K562 (cell line): ENCODE results near the gene SLC44A2. TPM values are rescaled to one million over a fixed set of nuclear protein-coding genes. Genes with fewer than 3 reads are reported as not detected.

Source experiments
- ATF7 ChIP-seq: fragments of 450-650 bp; IDR thresholded peaks from 2 replicates; pipeline ENCODE4 v1.7.1; 2014; ENCODE audit warnings: mild to moderate bottlenecking, moderate library complexity
- GABPB2 ChIP-seq: fragments of 250-450 bp; sonication (Bioruptor Pico); conservative IDR thresholded peaks from 2 replicates; pipeline ENCODE4 v1.5.1; 2021; ENCODE audit warnings: mild to moderate bottlenecking
- GATA2 ChIP-seq: sonication (generic); formaldehyde crosslinking; IDR thresholded peaks from 2 replicates; pipeline ENCODE4 v1.4.0; 2020; ENCODE audit warnings: mild to moderate bottlenecking, missing genetic modification reagents
- GTF2E2 ChIP-seq: fragments of 200-800 bp; sonication (Bioruptor generic); IDR thresholded peaks from 2 replicates; pipeline ENCODE4 v1.6.1; 2016; ENCODE audit warnings: missing genetic modification characterization, missing compliant biosample characterization
- HDAC8 ChIP-seq: fragments of 450-650 bp; IDR thresholded peaks from 2 replicates; pipeline ENCODE4 v1.6.1; 2016; ENCODE audit warnings: mild to moderate bottlenecking, missing genetic modification characterization, moderate library complexity, missing compliant biosample characterization
- HDGF ChIP-seq: fragments of 450-650 bp; IDR thresholded peaks from 2 replicates; pipeline ENCODE4 v1.6.1; 2016
- HNRNPL ChIP-seq: fragments of 200-400 bp; formaldehyde crosslinking; IDR thresholded peaks from 2 replicates; pipeline ENCODE4 v1.6.1; 2017; ENCODE audit warnings: low read depth, mild to moderate bottlenecking, low read length
- LEF1 ChIP-seq: fragments of 450-650 bp; IDR thresholded peaks from 2 replicates; pipeline ENCODE4 v1.6.1; 2016; ENCODE audit warnings: mild to moderate bottlenecking
- NR2C2 ChIP-seq, 2 experiments: fragments of 200-800 bp in 1 of 2; sonication (Bioruptor generic) in 1 of 2; sonication (generic) in 1 of 2; formaldehyde crosslinking in 1 of 2; IDR thresholded peaks; 2 replicates each; pipeline versions ENCODE4 v1.6.1 to v1.8.0; 2016 to 2022; ENCODE audit warnings: mild to moderate bottlenecking in 1 of 2, missing compliant biosample characterization in 1 of 2, missing genetic modification characterization in 1 of 2, missing genetic modification reagents in 1 of 2
- RFX5 ChIP-seq: IDR thresholded peaks from 2 replicates; pipeline ENCODE4 v1.6.1; 2011; ENCODE audit warnings: low read depth, mild to moderate bottlenecking, improper control_type of control experiment, low read length
- YY1 ChIP-seq, 3 experiments: IDR thresholded peaks; 2 replicates each; pipeline ENCODE4 v1.6.1; 2011; ENCODE audit warnings: low read length in 2 of 3, mild to moderate bottlenecking in 2 of 3, moderate library complexity in 2 of 3, borderline replicate concordance in 1 of 3, control low read depth in 1 of 3, low read depth in 1 of 3; ENCODE audit not compliant: insufficient read depth in 3 of 3, insufficient replicate concordance in 2 of 3, control insufficient read depth in 1 of 3, insufficient read length in 1 of 3; ENCODE audit errors: extremely low read depth in 1 of 3
- ZKSCAN3 ChIP-seq: fragments of 250-450 bp; sonication (Bioruptor Pico); IDR thresholded peaks from 2 replicates; pipeline ENCODE4 v1.4.0; 2020
- ZNF134 ChIP-seq: fragments of 250-450 bp; sonication (Bioruptor Pico); conservative IDR thresholded peaks from 2 replicates; pipeline ENCODE4 v1.4.0; 2020
- ZNF316 ChIP-seq: fragments of 450-650 bp; IDR thresholded peaks from 2 replicates; pipeline ENCODE4 v1.6.1; 2016
- ZNF77 ChIP-seq: fragments of 250-450 bp; sonication (Bioruptor Pico); IDR thresholded peaks from 2 replicates; pipeline ENCODE4 v1.5.0; 2020
- polyA plus RNA-seq, 8 experiments: library from polyadenylated mRNA; depleted of rRNA in 4 of 8; stranded (reverse) in 5 of 8; unstranded in 3 of 8; fragments of >200 nt; fragmentation: Nextera tagmentation in 2 of 8; fragmentation: Illumina TruSeq in 1 of 8; extraction: Ambion mirVana in 2 of 8; extraction: Trizol in 1 of 8; gene quantifications; 2 replicates each; pipeline versions ENCODE4 v1.2.1 to v1.2.3, GENCODE V29; 2011 to 2014; ENCODE audit warnings: inconsistent platforms in 1 of 8, missing spikeins in 1 of 8
- total RNA-seq, 7 experiments: library from RNA; depleted of rRNA in 6 of 7; stranded (reverse); fragments of >200 nt in 6 of 7; fragmentation: Illumina TruSeq in 2 of 7; extraction: Trizol in 2 of 7; gene quantifications; 2 replicates each; pipeline versions ENCODE4 v1.2.1 to v1.2.3, GENCODE V29; 2011 to 2021; ENCODE audit warnings: low replicate concordance in 1 of 7
- TF ChIP-seq, protein P1 (sequence below), 2 experiments: fragments of 200-800 bp in 1 of 2; sonication (Bioruptor generic) in 1 of 2; sonication (generic) in 1 of 2; formaldehyde crosslinking in 1 of 2; IDR thresholded peaks in 1 of 2; conservative IDR thresholded peaks in 1 of 2; 2 replicates each; pipeline versions ENCODE4 v1.5.0 to v1.6.1; 2016 to 2020; ENCODE audit warnings: missing compliant biosample characterization in 1 of 2, missing genetic modification characterization in 1 of 2, missing genetic modification reagents in 1 of 2
- TF ChIP-seq, protein P2 (sequence below): fragments of 250-450 bp; sonication (Bioruptor Pico); IDR thresholded peaks from 2 replicates; pipeline ENCODE4 v1.5.1; 2021; ENCODE audit warnings: mild to moderate bottlenecking
- TF ChIP-seq, protein P3 (sequence below): fragments of 250-450 bp; sonication (Bioruptor Pico); IDR thresholded peaks from 2 replicates; pipeline ENCODE4 v1.4.0; 2020; ENCODE audit warnings: mild to moderate bottlenecking, moderate library complexity
- TF ChIP-seq, protein P4 (sequence below): fragments of 450-650 bp; formaldehyde crosslinking; IDR thresholded peaks from 2 replicates; pipeline ENCODE4 v1.4.0; 2022; ENCODE audit warnings: missing genetic modification characterization

The SLC44A2 gene
- total and polyA plus RNA-seq, 9 of the 15 experiments (the other 6 are each of a cell fraction or from before 2014, with no cell fraction given): 1.1 to 34.2 (median 8.1) TPM

DNA sequence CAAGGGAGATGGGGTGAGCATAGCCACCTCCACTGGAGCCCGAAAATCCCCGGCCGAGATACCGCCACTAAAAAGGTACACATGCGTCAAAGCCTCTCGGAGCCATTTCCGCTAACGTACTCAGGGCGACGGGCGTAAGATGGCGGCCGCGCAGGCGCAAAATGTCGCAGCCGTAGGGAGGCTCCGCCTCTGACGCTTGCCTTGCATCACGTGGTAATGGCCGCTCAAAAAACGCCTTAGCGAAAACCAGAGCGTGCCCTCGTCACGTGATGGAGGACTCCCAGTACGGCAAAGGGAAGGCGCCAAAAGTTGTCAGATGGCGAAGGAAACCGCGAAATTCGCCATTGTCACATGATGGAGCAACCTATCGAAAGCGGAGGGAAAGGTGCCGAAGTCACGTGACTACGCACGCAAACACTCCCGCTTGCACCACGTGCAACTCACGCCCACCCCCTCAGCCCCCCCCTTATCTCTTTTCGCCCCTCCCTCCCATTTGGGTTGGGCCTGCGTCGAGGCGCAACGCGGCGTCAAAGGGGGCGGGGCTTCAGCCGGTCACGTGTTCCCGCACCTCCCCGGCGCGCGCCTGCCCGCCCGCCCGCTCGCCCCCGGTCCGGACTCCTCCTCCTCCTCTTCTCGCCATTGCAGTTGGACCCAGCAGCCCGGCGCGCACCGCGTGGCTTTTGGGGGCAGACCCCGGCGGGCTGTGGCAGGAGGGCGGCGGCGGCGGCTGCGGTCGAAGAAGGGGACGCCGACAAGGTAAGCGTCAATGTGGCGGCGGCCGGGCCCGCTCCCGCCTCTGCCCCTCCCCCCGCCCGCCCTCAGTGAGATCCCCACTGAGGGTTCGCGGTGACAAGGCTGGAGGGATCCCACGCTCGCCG, 28.6 kb downstream of the SLC44A2 start, which contains the start of gene ILF3 (continued):
- TF ChIP-seq ZNF316 (no peak), RFX5 (no peak), GTF2E2 (tag) (0 out of 2 replicates have a peak, but pooled peaks have one; percentile 67), HDGF (no peak), ZKSCAN3 (CRISPR knock-in tag) (no peak), ZNF77 (no peak), ATF7 (peak; percentile 93), GATA2 (CRISPR knock-in tag) (peak; percentile 22; the same call in 1 of the 2 replicates), ZNF134 (0 out of 2 replicates have a peak, but pooled peaks have one; percentile 46), YY1 (IDR thresholded peaks at IDR 0.05; ENCODE audit: borderline replicate concordance in 1 of 3, control insufficient read depth in 1 of 3, extremely low read depth in 1 of 3, insufficient read depth in 3 of 3, insufficient read length in 1 of 3, insufficient replicate concordance in 2 of 3, low read depth in 1 of 3, low read length in 2 of 3) (peak; percentile 97 to 99 (median 98)), HNRNPL (no peak), LEF1 (peak; percentile 92), GABPB2 (CRISPR knock-in tag) (no peak), HDAC8 (tag) (0 out of 2 replicates have a peak, but pooled peaks have one; percentile 32), NR2C2 (CRISPR knock-in tag; IDR thresholded peaks at IDR 0.05) (peak; percentile 85; the same call in 1 of the 2 replicates), NR2C2 (tag; IDR thresholded peaks at IDR 0.05) (peak; percentile 91)
- TF ChIP-seq, protein P1, sequence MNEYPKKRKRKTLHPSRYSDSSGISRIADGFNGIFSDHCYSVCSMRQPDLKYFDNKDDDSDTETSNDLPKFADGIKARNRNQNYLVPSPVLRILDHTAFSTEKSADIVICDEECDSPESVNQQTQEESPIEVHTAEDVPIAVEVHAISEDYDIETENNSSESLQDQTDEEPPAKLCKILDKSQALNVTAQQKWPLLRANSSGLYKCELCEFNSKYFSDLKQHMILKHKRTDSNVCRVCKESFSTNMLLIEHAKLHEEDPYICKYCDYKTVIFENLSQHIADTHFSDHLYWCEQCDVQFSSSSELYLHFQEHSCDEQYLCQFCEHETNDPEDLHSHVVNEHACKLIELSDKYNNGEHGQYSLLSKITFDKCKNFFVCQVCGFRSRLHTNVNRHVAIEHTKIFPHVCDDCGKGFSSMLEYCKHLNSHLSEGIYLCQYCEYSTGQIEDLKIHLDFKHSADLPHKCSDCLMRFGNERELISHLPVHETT (CRISPR knock-in tag; conservative IDR thresholded peaks at IDR 0.05 in 1 of 2, IDR thresholded peaks at IDR 0.05 in 1 of 2): peak in 1 of 2 experiments; percentile 92; a peak in 2 of 4 replicates
- TF ChIP-seq, protein P2, sequence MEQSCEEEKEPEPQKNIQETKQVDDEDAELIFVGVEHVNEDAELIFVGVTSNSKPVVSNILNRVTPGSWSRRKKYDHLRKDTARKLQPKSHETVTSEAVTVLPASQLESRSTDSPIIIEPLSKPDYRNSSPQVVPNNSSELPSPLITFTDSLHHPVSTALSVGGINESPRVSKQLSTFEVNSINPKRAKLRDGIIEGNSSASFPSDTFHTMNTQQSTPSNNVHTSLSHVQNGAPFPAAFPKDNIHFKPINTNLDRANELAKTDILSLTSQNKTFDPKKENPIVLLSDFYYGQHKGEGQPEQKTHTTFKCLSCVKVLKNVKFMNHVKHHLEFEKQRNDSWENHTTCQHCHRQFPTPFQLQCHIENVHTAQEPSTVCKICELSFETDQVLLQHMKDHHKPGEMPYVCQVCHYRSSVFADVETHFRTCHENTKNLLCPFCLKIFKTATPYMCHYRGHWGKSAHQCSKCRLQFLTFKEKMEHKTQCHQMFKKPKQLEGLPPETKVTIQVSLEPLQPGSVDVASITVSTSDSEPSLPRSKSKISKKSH (CRISPR knock-in tag): no peak
- TF ChIP-seq, protein P3, sequence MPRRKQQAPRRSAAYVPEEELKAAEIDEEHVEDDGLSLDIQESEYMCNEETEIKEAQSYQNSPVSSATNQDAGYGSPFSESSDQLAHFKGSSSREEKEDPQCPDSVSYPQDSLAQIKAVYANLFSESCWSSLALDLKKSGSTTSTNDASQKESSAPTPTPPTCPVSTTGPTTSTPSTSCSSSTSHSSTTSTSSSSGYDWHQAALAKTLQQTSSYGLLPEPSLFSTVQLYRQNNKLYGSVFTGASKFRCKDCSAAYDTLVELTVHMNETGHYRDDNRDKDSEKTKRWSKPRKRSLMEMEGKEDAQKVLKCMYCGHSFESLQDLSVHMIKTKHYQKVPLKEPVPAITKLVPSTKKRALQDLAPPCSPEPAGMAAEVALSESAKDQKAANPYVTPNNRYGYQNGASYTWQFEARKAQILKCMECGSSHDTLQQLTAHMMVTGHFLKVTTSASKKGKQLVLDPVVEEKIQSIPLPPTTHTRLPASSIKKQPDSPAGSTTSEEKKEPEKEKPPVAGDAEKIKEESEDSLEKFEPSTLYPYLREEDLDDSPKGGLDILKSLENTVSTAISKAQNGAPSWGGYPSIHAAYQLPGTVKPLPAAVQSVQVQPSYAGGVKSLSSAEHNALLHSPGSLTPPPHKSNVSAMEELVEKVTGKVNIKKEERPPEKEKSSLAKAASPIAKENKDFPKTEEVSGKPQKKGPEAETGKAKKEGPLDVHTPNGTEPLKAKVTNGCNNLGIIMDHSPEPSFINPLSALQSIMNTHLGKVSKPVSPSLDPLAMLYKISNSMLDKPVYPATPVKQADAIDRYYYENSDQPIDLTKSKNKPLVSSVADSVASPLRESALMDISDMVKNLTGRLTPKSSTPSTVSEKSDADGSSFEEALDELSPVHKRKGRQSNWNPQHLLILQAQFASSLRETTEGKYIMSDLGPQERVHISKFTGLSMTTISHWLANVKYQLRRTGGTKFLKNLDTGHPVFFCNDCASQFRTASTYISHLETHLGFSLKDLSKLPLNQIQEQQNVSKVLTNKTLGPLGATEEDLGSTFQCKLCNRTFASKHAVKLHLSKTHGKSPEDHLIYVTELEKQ (CRISPR knock-in tag): peak; percentile 77
- TF ChIP-seq, protein P4, sequence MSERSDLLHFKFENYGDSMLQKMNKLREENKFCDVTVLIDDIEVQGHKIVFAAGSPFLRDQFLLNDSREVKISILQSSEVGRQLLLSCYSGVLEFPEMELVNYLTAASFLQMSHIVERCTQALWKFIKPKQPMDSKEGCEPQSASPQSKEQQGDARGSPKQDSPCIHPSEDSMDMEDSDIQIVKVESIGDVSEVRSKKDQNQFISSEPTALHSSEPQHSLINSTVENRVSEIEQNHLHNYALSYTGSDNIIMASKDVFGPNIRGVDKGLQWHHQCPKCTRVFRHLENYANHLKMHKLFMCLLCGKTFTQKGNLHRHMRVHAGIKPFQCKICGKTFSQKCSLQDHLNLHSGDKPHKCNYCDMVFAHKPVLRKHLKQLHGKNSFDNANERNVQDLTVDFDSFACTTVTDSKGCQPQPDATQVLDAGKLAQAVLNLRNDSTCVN (CRISPR knock-in tag): peak; percentile 59; the same call in 1 of the 2 replicates
